GM18505 (cell line): ENCODE measurements around the gene PALMD.

Experiments used
- ATAC-seq: cut with Tn5 transposase; IDR thresholded peaks from one replicate; pipeline ENCODE4 v1.9.1; 2021; ENCODE audit not compliant: unreplicated experiment
- POLR2A ChIP-seq: IDR thresholded peaks from 4 replicates; pipeline ENCODE4 v1.6.1; 2011; ENCODE audit warnings: borderline replicate concordance; ENCODE audit not compliant: insufficient read depth, insufficient read length; ENCODE audit errors: extremely low read depth

The PALMD gene

GRCh38 chr1:99642053-99642452, 3.9 kb upstream of the PALMD start:
- no peak for TF ChIP-seq POLR2A
- ATAC-seq = no peak

GRCh38 chr1:99643021-99643779, 2.7 kb upstream of the PALMD start:
- ATAC-seq = no peak
- no peak for TF ChIP-seq POLR2A

- ATAC-seq = no peak
- TF ChIP-seq POLR2A = no peak
Measured at GRCh38 chr1:99644279-99645004, 1.5 kb upstream of the PALMD start.

- TF ChIP-seq POLR2A = no peak
- ATAC-seq = no peak
Measured at GRCh38 chr1:99645203-99645602, 710 bp upstream of the PALMD start.

- no peak for ATAC-seq
- no peak for TF ChIP-seq POLR2A
Measured at GRCh38 chr1:99646868-99647267, 955 bp downstream of the PALMD start.

GRCh38 chr1:99647490-99647889, 1.6 kb downstream of the PALMD start:
- ATAC-seq = no peak
- no peak for TF ChIP-seq POLR2A

- no peak for ATAC-seq
- TF ChIP-seq POLR2A = no peak
Measured at GRCh38 chr1:99648107-99648506, 2.2 kb downstream of the PALMD start.

- ATAC-seq = no peak
- no peak for TF ChIP-seq POLR2A
Measured at GRCh38 chr1:99650030-99650429, 4.1 kb downstream of the PALMD start.

- TF ChIP-seq POLR2A = no peak
- ATAC-seq = no peak
Measured at GRCh38 chr1:99650773-99651437, 5.0 kb downstream of the PALMD start.

GRCh38 chr1:99652881-99653281, 7.0 kb downstream of the PALMD start:
- TF ChIP-seq POLR2A = no peak
- no peak for ATAC-seq

GRCh38 chr1:99655376-99655775, 9.5 kb downstream of the PALMD start:
- TF ChIP-seq POLR2A = no peak
- no peak for ATAC-seq

GRCh38 chr1:99656701-99657100, 10.8 kb downstream of the PALMD start:
- TF ChIP-seq POLR2A = no peak
- no peak for ATAC-seq

- no peak for TF ChIP-seq POLR2A
- no peak for ATAC-seq
Measured at GRCh38 chr1:99657213-99658030, 11.5 kb downstream of the PALMD start.

- TF ChIP-seq POLR2A = no peak
- ATAC-seq = no peak
Measured at GRCh38 chr1:99658031-99658290, 12.0 kb downstream of the PALMD start.

GRCh38 chr1:99659755-99660210, 13.9 kb downstream of the PALMD start:
- no peak for TF ChIP-seq POLR2A
- no peak for ATAC-seq
